Stimulated activated CD8-positive, alpha-beta memory T cell treated with anti-CD3 and anti-CD28 coated beads, Interleukin-4, amount 100 ng/mL, for 1 hour (primary cell): ENCODE measurements around the gene ELF5.

Experiments
- DNase-seq, 2 donors: peaks; one replicate each; pipeline ENCODE4 v3.0.0-alpha.2; 2020; ENCODE audit warnings: low read depth in 2 of 2, low spot score in 1 of 2

The ELF5 gene

DNA sequence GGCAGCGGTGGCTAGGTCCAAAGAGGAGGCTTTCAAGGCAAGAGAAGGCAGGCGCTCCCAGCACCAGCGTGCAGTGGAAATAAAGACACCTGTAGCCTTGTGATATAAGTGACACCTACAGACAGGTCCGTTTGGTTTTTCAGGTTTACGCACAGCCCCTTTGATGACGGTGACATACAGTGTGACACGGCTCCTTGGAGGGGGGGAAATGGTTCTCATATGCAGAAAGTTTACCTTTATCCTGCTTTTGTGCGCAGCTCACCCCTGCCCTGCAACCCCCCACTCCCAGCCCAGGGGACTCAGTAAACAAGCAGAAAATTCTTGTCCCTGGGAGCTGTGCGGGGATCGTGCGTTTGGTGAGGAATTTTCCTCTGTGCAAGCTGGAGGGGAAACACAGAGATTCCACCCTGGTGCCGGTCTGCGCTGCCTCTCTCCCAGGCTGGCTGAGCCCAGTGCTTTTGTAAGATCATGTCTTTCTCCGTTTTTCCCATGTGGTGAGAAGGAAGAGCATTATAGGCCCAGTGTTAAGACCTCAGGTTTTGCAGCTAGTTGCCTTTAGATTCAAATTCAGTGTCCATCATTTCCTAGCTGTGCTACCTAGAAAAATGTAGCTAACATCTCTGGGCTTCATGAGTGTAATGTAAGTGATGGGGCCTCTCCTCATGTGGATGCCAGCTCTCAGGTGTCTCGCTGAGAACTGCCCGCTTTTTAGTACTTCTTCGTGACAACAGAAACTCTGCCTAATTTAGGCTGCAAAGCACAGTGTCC is at the start of gene ELF5:
Gene ELF5, minus strand, starts transcription at position 113 of the 768 bp plus-strand sequence. CDS start 8,045 bp downstream, outside the sequence.
- DNase-seq: no peak

- DNase-seq: no peak
Measured at GRCh38 chr11:34562976-34563375, 49.4 kb upstream of the ELF5 start.

- DNase-seq: no peak
Measured at GRCh38 chr11:34560511-34560910, 46.9 kb upstream of the ELF5 start.

DNA sequence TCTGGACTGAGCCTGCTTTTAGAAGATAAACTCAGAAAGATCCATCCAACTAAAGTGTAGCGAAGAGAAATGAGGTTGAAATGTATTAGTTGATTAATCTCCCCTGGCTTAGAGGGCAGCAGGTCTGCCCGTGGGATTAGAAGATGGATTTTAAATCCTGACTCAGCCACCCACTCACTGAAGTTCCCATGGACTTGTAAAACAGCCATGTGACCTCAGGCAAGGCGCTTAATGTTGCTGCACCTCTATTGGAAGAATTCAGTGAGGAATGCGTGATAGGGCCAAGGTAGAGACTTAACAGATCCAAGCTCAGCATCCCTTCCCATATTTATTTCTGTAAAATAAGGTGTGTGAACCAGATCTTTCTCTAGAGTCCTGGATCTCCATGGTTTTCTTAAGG is 45.1 kb upstream of the ELF5 start:
- DNase-seq: no peak

DNA sequence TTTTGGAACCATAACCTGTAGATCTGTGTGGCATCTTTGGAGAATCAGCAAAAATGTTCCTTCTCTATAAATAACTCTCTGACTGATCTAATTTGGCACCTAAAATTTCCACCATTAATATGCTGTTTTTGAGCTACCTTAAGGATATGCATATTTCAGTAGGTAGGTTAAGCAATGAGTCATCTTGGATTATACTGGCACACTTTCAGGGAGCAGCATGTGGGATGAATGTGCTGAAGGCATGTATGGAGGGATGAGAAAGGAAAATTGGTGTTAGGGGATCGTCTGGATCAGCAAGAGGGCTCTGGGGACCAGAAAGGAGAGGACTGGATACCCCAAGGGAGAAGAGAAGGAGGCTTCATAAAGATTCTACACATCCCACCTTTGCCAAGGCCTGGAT is 44.6 kb upstream of the ELF5 start:
- DNase-seq: no peak

GRCh38 chr11:34552270-34552669 is 38.7 kb upstream of the ELF5 start:
- DNase-seq: no peak

GRCh38 chr11:34549271-34549670 is 35.7 kb upstream of the ELF5 start:
- no peak for DNase-seq

- DNase-seq: no peak
Measured at GRCh38 chr11:34548278-34548677, 34.7 kb upstream of the ELF5 start.

DNA sequence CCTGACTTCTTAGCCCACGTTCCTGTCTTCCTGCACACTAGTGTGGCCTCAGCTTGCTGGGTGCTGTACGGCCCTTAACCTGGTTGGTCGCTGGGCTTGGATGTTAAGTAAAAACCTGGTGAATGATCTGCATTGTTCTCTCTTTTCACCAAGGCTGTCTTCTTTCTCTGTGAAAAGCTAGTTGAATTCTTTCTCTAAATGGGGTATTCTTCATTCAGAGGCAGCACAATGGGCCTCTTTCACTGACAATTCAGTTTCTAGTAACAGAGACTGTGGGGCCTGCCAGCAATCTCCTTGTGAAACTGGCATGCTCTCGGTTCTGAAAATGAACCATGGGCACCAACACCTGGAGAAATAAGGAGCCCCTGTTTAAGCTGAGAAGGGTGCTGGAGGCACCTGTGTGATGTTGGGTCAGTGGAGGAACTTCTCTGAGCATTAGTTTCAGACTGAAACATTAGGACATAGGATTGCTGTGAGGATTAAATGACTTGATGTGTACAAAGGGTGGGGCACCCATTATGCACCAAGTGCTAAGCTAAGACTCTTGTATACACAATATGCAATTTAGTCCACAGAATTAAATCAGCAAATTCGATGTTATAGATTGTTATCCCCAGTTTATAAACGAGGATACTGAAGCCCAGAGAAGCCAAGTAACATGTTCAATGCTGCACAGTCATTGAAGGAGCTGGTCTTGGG is 33.1 kb upstream of the ELF5 start:
- DNase-seq: no peak

DNA sequence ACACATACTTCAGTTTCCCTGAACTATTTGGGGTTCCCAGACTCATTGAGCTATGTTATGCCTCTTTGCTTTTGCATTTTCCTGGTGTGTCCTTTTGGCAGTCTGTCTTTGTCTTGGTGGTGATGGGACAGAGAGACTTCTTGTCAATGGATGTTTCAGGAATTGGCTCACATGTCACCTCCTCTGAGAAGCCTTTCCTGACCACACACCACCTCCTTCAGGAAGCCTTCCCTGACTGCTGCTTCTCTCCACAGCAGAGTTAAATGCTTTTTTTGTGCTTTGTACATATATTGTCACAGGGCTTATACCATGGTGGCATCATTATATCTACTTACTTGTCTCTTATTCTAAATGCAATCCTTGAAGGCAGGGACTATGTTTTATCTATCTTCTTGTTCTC is 28.5 kb upstream of the ELF5 start:
- no peak for DNase-seq

GRCh38 chr11:34540870-34541269 is 27.3 kb upstream of the ELF5 start:
- DNase-seq: no peak

GRCh38 chr11:34537636-34538035 is 24.0 kb upstream of the ELF5 start:
- DNase-seq: no peak

DNA sequence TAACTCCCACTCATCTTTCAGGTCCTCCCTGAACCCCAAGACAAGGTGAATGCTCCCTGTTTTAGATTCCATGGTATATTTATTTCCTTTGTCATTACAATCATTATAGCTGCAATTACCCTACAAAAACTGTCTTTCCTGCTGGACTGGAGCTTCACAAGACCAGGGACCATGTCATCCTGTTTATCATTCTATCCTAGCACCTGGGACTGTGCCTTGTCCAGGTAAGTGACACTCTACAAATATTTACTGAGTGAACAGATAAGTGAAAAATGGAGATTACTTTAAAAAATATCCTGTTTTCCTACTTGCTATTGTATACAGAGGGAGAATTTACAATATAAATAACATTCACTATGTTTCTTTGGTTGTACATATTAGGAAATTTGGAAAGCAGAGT is 22.5 kb upstream of the ELF5 start:
- DNase-seq: no peak

GRCh38 chr11:34534826-34535225 is 21.2 kb upstream of the ELF5 start:
- no peak for DNase-seq

GRCh38 chr11:34531663-34532062 is 18.1 kb upstream of the ELF5 start:
- no peak for DNase-seq

- no peak for DNase-seq
Measured at GRCh38 chr11:34530545-34531234, 17.1 kb upstream of the ELF5 start.

GRCh38 chr11:34529643-34530042 is 16.0 kb upstream of the ELF5 start:
- no peak for DNase-seq

- no peak for DNase-seq
Measured at GRCh38 chr11:34528072-34528471, 14.5 kb upstream of the ELF5 start.

GRCh38 chr11:34525888-34526657 is 12.5 kb upstream of the ELF5 start:
- no peak for DNase-seq

- no peak for DNase-seq
Measured at GRCh38 chr11:34525098-34525497, 11.5 kb upstream of the ELF5 start.

GRCh38 chr11:34524696-34525095 is 11.1 kb upstream of the ELF5 start:
- DNase-seq: no peak
